C4-2B (cell line): ENCODE results near the gene SUGP2.
A peak's percentile ranks its signal among the peaks of the same experiment; 100 is the strongest.

Experiments used
- H3K27ac ChIP-seq: fragments of 450-650 bp; 2 replicates; pipeline ENCODE4 v1.5.1; 2017
- CTCF ChIP-seq: fragments of 450-650 bp; conservative IDR thresholded peaks from 2 replicates; pipeline ENCODE4 v1.5.1; 2017; ENCODE audit warnings: mild to moderate bottlenecking
- ZFX ChIP-seq: fragments of 450-650 bp; IDR thresholded peaks from 2 replicates; pipeline ENCODE4 v1.6.1; 2017

Gene SUGP2

GRCh38 chr19:19063183-19064097, 30.1 kb upstream of the SUGP2 start, which contains the start of gene SLC25A42:
SLC25A42 (plus strand) TSS chr19:19063994; CDS start chr19:19096125, 32,131 bp downstream.
- peak within 1 kb of the TSS; percentile 71 for H3K27ac ChIP-seq
- TF ChIP-seq CTCF (no peak), ZFX (no peak)

- TF ChIP-seq ZFX: no peak
- TF ChIP-seq CTCF: no peak
- peak overlapping the region; percentile 71 for H3K27ac ChIP-seq
Observed at GRCh38 chr19:19062454-19063182, 29.3 kb upstream of the SUGP2 start.

GRCh38 chr19:19061506-19061905, 28.2 kb upstream of the SUGP2 start:
- no peak for TF ChIP-seq ZFX
- TF ChIP-seq CTCF: no peak
- peak overlapping the region; percentile 71 for H3K27ac ChIP-seq

- no peak for TF ChIP-seq CTCF
- no peak for TF ChIP-seq ZFX
- H3K27ac ChIP-seq: peak overlapping the region; percentile 71
Observed at GRCh38 chr19:19059837-19060611, 26.7 kb upstream of the SUGP2 start.

GRCh38 chr19:19059018-19059836, 25.9 kb upstream of the SUGP2 start:
- TF ChIP-seq CTCF (no peak), ZFX (no peak)
- H3K27ac ChIP-seq: peak overlapping the region; percentile 71

- no peak overlapping the region for H3K27ac ChIP-seq
- TF ChIP-seq CTCF: no peak
- no peak for TF ChIP-seq ZFX
Observed at GRCh38 chr19:19057720-19058119, 24.4 kb upstream of the SUGP2 start.
